ENCODE results near the gene TTBK2. TPM values are rescaled to one million over a fixed set of nuclear protein-coding genes. Genes with fewer than 3 reads are reported as not detected.

The TTBK2 gene
- total and polyA plus RNA-seq, 2 donors (not counting 3 experiments of a cell fraction or from before 2014, with no cell fraction given): 4.4 to 17.1 TPM

- FAIRE-seq (no peak), DNase-seq (ENCODE audit: low read depth, low spot score) (no peak)
- Histone ChIP-seq H3K27ac (ENCODE audit: insufficient read depth, low read depth, low read length) (no peak overlapping the region), H3K36me3 (ENCODE audit: control insufficient read depth in 2 of 2, extremely low read depth in 1 of 2, insufficient read depth in 2 of 2, low read length in 2 of 2) (peaks cover 2 to 14% of the 10 kb centered on the region in 2 experiments), H3K27me3 (ENCODE audit: control insufficient read depth in 2 of 2, insufficient read depth in 2 of 2, low read length in 2 of 2) (no peaks in the 10 kb centered on the region), H3K4me1 (ENCODE audit: control insufficient read depth, extremely low read depth, insufficient read depth, low read length) (no peaks in the 10 kb centered on the region), H2AFZ (ENCODE audit: low read depth, low read length) (no peak overlapping the region), H3K9ac (replicated peaks; ENCODE audit: extremely low read depth, insufficient read depth, low read length) (no peak overlapping the region), H3K9me3 (replicated peaks; ENCODE audit: control insufficient read depth, insufficient read depth, low read length) (no peaks in the 10 kb centered on the region), H4K20me1 (replicated peaks; ENCODE audit: control insufficient read depth, extremely low read depth, insufficient read depth, low read length) (no peaks in the 10 kb centered on the region), H3K9me1 (replicated peaks; ENCODE audit: control insufficient read depth, extremely low read depth, insufficient read depth, low read length) (no peaks in the 10 kb centered on the region), H3K4me3 (replicated peaks in 1 of 3; ENCODE audit: insufficient read depth in 1 of 3, low read depth in 1 of 3, low read length in 3 of 3) (no peak overlapping the region), H3K79me2 (ENCODE audit: control insufficient read depth, insufficient read depth, low read length) (no peaks in the 10 kb centered on the region), H3K4me2 (ENCODE audit: insufficient read depth, low read length) (no peak overlapping the region)
- POLR2A ChIA-PET: no interaction called here
- TF ChIP-seq MYC (IDR thresholded peaks at IDR 0.05; ENCODE audit: low read depth, low read length) (no peak), CTCF (IDR thresholded peaks at IDR 0.05; ENCODE audit: extremely low read depth in 1 of 2, insufficient read depth in 1 of 2, low read depth in 1 of 2, low read length in 2 of 2) (no peak)
- BruUV-seq (replicated peaks): no TSS peak
- CTCF ChIA-PET: interaction anchor here (0.9 to 3.7 kb wide), 4 partner anchors 10 to 569 kb away, joined by 4 to 17 read pairs (median 4); no protein-coding TSS in a partner anchor
- dilution Hi-C loops (cut with MboI; ENCODE audit: extremely low pct_ligation_motif_present, low sequenced_read_pairs): no loop called here
- intact Hi-C loops (cut with micrococcal nuclease): no loop called here
Observed at GRCh38 chr15:42716626-42717025, 204.0 kb downstream of the TTBK2 start.

- no peak overlapping the region for H3K4me3 ChIP-seq (replicated peaks in 1 of 3; ENCODE audit: insufficient read depth in 1 of 3, low read depth in 1 of 3, low read length in 3 of 3)
- POLR2A ChIA-PET: no interaction called here
- DNase-seq (ENCODE audit: low read depth, low spot score) (no peak), FAIRE-seq (no peak)
- dilution Hi-C loops (cut with MboI; ENCODE audit: extremely low pct_ligation_motif_present, low sequenced_read_pairs) (no loop called here), intact Hi-C loops (cut with micrococcal nuclease) (no loop called here)
- H3K36me3 ChIP-seq (ENCODE audit: control insufficient read depth in 2 of 2, extremely low read depth in 1 of 2, insufficient read depth in 2 of 2, low read length in 2 of 2): peaks cover 2 to 14% of the 10 kb centered on the region in 2 experiments
- H3K9ac ChIP-seq (replicated peaks; ENCODE audit: extremely low read depth, insufficient read depth, low read length): no peak overlapping the region
- H3K9me1 ChIP-seq (replicated peaks; ENCODE audit: control insufficient read depth, extremely low read depth, insufficient read depth, low read length): no peaks in the 10 kb centered on the region
- CTCF ChIA-PET: interaction anchor here (0.9 to 3.7 kb wide), 4 partner anchors 10 to 569 kb away, joined by 3 to 17 read pairs (median 4); no protein-coding TSS in a partner anchor
- H3K27me3 ChIP-seq (ENCODE audit: control insufficient read depth in 2 of 2, insufficient read depth in 2 of 2, low read length in 2 of 2): no peaks in the 10 kb centered on the region
- no peak overlapping the region for H2AFZ ChIP-seq (ENCODE audit: low read depth, low read length)
- H3K79me2 ChIP-seq (ENCODE audit: control insufficient read depth, insufficient read depth, low read length): no peaks in the 10 kb centered on the region
- H4K20me1 ChIP-seq (replicated peaks; ENCODE audit: control insufficient read depth, extremely low read depth, insufficient read depth, low read length): no peaks in the 10 kb centered on the region
- H3K4me1 ChIP-seq (ENCODE audit: control insufficient read depth, extremely low read depth, insufficient read depth, low read length): no peaks in the 10 kb centered on the region
- H3K27ac ChIP-seq (ENCODE audit: insufficient read depth, low read depth, low read length): no peak overlapping the region
- TF ChIP-seq JUN (IDR thresholded peaks at IDR 0.05; ENCODE audit: borderline replicate concordance, insufficient read depth, insufficient read length, low read depth) (no peak), GATA2 (IDR thresholded peaks at IDR 0.05; ENCODE audit: insufficient read depth, insufficient read length, low read depth, low read length) (no peak), MAX (IDR thresholded peaks at IDR 0.05; ENCODE audit: insufficient read depth, insufficient read length) (no peak), FOS (IDR thresholded peaks at IDR 0.05; ENCODE audit: borderline replicate concordance, insufficient read depth, low read length) (no peak), CTCF (IDR thresholded peaks at IDR 0.05; ENCODE audit: extremely low read depth in 1 of 2, insufficient read depth in 1 of 2, low read depth in 1 of 2, low read length in 2 of 2) (no peak), EZH2 (IDR thresholded peaks at IDR 0.05; ENCODE audit: borderline replicate concordance, low read depth, low read length, severe bottlenecking) (no peak), POLR2AphosphoS5 (IDR thresholded peaks at IDR 0.05; ENCODE audit: insufficient read depth, low read depth, low read length) (no peak), POLR2A (IDR thresholded peaks at IDR 0.05; ENCODE audit: low read depth, low read length) (no peak)
- no peaks in the 10 kb centered on the region for H3K9me3 ChIP-seq (replicated peaks; ENCODE audit: control insufficient read depth, insufficient read depth, low read length)
- no TSS peak for BruUV-seq (replicated peaks)
- H3K4me2 ChIP-seq (ENCODE audit: insufficient read depth, low read length): no peak overlapping the region
Observed at GRCh38 chr15:42716125-42716524, 204.5 kb downstream of the TTBK2 start.
